HG02852 (cell line): Measurements from ENCODE around the gene SPDEF.

Source experiments
- ATAC-seq: cut with Tn5 transposase; IDR thresholded peaks from one replicate; pipeline ENCODE4 v1.9.1; 2021; ENCODE audit warnings: mild to moderate bottlenecking, moderate library complexity; ENCODE audit not compliant: unreplicated experiment

Gene SPDEF

GRCh38 chr6:34530753-34531365 is 25.3 kb downstream of the SPDEF start:
- no peak for ATAC-seq

GRCh38 chr6:34529665-34530327 is 26.3 kb downstream of the SPDEF start:
- ATAC-seq = no peak

DNA sequence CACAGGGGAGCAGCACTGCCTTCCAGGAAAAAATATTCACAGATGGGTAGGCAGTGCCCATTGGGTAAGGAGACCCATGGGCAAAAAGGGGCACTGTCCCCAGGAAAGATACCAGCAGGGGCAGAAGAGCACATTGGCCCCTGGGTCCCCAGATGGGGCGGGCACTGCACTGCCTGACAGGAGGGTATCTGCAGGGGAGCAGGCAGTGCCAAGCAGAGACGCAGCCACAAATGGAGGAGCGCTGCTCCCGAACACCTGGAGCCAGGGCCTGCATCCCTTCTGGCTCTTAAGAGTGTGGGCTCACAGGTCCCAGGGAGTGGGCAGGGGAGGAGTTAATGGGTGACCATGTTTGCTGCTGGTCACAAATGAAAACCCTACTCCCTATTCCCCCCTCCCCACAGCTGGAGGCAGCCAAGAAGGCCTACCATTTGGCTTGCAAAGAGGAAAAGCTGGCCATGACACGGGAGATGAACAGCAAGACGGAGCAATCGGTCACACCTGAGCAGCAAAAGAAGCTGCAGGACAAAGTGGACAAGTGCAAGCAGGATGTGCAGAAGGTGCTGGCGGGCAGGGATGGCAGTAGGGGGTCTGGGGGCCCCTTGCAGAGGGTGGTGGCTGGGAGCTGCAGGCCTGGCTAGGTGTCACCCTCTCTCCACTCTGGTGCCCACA is 27.0 kb downstream of the SPDEF start:
- no peak for ATAC-seq

GRCh38 chr6:34527751-34528670 is 28.1 kb downstream of the SPDEF start:
- ATAC-seq = no peak

DNA sequence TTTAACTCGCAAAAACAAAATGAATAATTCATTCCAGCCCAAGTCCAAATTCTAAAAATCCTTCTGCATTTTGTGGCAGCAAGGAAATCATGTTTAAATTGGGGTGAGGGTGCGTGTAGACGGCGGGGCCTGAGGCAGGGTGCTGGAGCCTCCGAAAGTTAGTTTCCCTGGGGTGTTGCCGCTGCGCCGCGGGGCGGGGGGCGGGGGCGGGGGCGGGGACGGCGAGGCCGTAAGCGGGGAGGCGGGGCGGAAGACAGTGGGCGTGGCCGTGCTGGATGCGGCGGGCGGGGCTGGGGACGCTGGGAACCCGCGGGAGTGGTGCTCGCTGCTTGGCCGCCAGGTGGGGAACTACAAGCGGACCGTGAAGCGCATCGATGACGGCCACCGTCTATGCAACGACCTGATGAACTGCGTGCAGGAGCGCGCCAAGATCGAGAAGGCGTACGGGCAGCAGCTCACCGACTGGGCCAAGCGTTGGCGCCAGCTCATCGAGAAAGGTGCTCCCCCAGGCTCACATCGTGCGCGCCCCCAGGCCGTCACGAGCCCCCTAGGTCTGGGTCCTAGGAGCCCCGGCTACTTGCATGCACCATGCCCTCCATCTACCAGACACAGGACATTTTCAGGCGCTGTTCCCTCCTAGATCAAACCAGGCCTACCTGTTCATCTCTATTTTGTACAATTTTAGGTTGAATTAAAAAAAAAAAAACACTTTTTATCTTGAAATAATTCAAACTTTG is 29.0 kb downstream of the SPDEF start:
- peak; percentile 88 for ATAC-seq

DNA sequence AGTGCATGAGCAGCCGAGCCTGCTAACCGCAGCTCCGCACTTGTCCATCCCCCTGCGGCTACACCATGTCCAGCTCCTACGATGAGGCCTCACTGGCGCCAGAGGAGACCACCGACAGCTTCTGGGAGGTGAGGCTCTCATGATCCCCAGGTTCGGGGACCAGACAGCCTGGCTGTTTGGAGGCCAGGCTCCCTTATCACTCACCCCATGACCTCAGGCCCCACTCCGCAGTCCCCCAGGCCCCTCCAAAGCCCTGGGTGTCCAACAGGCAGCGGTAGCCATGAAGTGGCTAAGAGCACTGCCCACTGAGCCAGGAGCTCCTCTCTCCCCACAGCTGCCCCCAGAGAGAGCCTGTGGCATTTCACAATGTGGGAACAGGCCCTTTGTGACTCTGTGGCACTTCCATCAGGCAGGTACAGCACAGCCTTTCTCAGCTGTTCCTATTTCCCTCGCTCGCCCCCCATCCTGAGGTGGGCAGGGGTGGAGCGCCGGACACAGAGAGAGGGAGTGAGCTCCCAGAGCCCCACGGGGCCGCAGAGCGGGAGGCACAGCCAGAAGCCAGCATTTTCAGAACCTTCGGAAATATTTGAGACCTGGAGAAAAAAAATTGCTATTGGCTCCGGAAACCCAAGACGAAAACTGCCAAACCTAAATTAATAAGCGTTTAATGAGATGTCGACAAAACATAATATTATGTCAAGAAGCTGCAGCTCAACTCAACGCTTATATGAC is 29.7 kb downstream of the SPDEF start:
- ATAC-seq = no peak

DNA sequence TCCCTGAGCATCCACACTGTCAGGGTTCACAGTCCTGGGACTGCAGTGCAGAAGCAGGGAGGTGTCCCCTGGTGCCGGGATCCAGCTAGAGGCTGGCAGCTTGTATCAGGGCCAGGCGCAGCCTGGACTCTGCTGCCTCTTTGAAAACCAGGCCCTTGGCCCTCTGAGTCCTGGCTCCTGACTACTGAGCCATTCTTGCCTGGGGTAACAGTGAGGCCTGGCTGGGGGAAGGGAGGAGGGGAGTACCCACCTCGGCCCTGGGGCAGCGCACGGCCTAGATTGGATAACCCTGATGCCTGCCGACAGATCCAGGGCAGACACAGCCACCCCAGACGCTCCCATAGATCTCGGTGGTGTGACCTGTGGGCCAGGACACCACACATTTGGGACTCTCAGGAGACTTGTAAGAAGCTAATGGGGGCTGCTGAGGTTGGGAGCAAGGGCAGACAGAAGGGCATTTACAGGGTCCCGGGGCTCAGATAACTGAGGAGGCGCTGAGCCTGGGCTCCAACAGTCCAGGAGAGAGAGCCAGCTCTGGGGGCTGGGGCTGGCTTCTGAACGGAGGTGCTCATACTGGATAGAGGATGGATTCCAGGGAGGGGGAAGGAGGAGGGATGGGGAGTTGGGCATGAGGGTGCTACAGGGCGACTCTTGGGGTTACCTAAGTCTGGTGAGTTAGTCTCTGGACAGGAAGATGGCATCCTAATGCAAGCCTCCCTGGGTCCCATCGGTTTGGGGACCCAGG is 30.5 kb downstream of the SPDEF start:
- ATAC-seq = no peak

GRCh38 chr6:34524971-34525370 is 31.2 kb downstream of the SPDEF start:
- no peak for ATAC-seq

DNA sequence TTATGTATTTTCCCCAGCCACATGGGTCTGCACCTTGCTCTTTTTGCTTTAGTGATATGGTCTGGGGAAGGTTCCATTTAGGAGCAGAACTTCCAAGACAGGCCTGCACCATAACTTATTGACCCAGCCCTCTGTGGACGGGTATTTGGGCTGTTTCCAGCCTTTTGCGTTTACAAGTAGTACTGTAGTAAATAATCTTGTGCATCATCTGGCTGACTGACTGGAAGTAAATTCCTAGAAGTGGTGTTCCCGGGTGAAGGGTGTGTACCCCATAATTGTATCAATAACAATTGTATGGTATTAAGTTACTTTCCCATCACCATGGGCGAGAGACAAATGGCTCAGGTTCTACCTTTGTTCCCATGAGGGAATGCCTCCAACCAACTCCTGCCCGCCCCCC is 31.6 kb downstream of the SPDEF start:
- no peak for ATAC-seq

- ATAC-seq = no peak
Measured at GRCh38 chr6:34523441-34524206, 32.5 kb downstream of the SPDEF start.

- no peak for ATAC-seq
Measured at GRCh38 chr6:34522761-34523160, 33.4 kb downstream of the SPDEF start.

- no peak for ATAC-seq
Measured at GRCh38 chr6:34521463-34522285, 34.5 kb downstream of the SPDEF start.

- ATAC-seq = no peak
Measured at GRCh38 chr6:34520645-34521462, 35.3 kb downstream of the SPDEF start.

DNA sequence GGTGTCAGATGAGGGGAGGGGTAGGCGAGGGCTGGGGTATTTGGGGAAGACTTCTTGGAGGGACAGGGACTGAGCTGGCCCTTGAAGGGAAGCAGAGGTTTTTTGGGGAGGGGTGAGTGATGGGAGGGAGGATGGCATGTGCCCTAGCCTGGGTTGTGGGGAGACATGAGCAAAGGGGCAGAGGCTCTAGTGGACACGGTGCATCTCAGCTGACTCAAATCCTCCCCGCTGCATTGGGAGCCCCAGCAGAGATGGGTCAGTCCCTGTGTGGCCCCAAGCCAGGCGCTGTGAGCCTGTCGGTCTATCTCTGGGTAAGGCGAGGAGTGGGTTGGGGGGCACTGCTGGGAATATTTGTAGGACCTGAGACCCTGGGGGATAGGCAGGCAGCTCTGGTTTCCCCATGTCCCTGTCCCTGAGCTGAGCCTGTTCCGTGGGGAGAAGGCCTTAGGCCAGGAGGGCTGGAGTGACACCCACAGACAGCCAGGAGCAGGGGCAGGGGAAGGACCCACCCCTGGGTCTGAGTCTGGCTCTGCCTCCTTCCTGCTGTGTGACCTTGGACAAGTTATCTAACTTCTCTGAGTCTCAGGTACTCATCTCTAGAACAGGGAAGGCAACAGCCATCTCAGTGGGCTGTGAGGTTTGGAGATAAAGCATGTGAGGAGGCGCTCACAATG is 36.0 kb downstream of the SPDEF start:
- no peak for ATAC-seq

GRCh38 chr6:34518669-34519365 is 37.3 kb downstream of the SPDEF start:
- no peak for ATAC-seq

GRCh38 chr6:34517966-34518365 is 38.2 kb downstream of the SPDEF start:
- no peak for ATAC-seq
